K562 (cell line): Measurements from ENCODE around the gene PLXNA2. TPM values are rescaled to one million over a fixed set of nuclear protein-coding genes. Genes with fewer than 3 reads are reported as not detected.

ENCODE experiments used
- ATAC-seq: fragments of 200-7000 bp; cut with Tn5 transposase; 3 replicates; pipeline ENCODE4 v1.9.1; 2020; ENCODE audit warnings: moderate library complexity
- BruUV-seq: library from RNA; stranded (reverse); fragments of 400-500 nt; replicated peaks from 2 replicates; lab custom pipeline; 2021; lab: Mats Ljungman, UMichigan
- CTCF ChIA-PET: fragments of 300-600 bp; formaldehyde crosslinking; extraction: SDS; loops from one replicate; lab custom pipeline; 2021; ENCODE audit warnings: low intra/inter-chr PET ratio; lab: Yijun Ruan, JAX
- POLR2A ChIA-PET: fragments of 300-600, 350-650 bp; sonication (Branson Sonifier 250); formaldehyde crosslinking; extraction: SDS; loops from one replicate; lab custom pipeline; 2021; ENCODE audit warnings: antibody characterized with exemption, inconsistent platforms; lab: Yijun Ruan, JAX
- DNase-seq, 4 experiments: peaks; one replicate each; pipeline versions ENCODE4 v3.0.0 to v3.0.0-alpha.2; 2011 to 2018; ENCODE audit warnings: low spot score in 3 of 4, mixed read lengths in 3 of 4; ENCODE audit errors: extremely low read depth in 1 of 4
- FAIRE-seq: peaks from 2 replicates; lab custom pipeline; 2011; peaks lifted over from hg19 to GRCh38; lab: Jason Lieb, UNC
- H2AFZ ChIP-seq: 2 replicates; pipeline ENCODE4 v1.6.0; 2011; ENCODE audit warnings: low read depth, low read length, control low read depth, inconsistent platforms
- H3K27ac ChIP-seq: fragments of 200-600 bp; 3 replicates; pipeline ENCODE4 v1.8.0; 2011; ENCODE audit warnings: low read depth, mild to moderate bottlenecking, control low read depth, inconsistent platforms, low read length, moderate library complexity, mixed read lengths; ENCODE audit errors: extremely low read depth
- H3K27me3 ChIP-seq, 2 experiments: fragments of 300-600 bp in 1 of 2; 2 replicates in 1 of 2; 3 replicates in 1 of 2; pipeline versions ENCODE4 v1.6.0 to v1.8.0; 2011; ENCODE audit warnings: inconsistent platforms in 2 of 2, low read length in 2 of 2, mild to moderate bottlenecking in 1 of 2, mixed read lengths in 1 of 2, moderate library complexity in 1 of 2; ENCODE audit not compliant: control insufficient read depth in 2 of 2, insufficient read depth in 2 of 2
- H3K36me3 ChIP-seq: fragments of 300-600 bp; 3 replicates; pipeline ENCODE4 v1.8.0; 2011; ENCODE audit warnings: mild to moderate bottlenecking, low read length, inconsistent platforms; ENCODE audit not compliant: control insufficient read depth, insufficient read depth
- H3K4me1 ChIP-seq, 2 experiments: fragments of 200-600 bp in 1 of 2; replicated peaks in 1 of 2; 2 replicates in 1 of 2; 3 replicates in 1 of 2; pipeline versions ENCODE4 v1.5.1 to v1.8.0; 2011; ENCODE audit warnings: inconsistent platforms in 2 of 2, low read length in 2 of 2, mild to moderate bottlenecking in 1 of 2, mixed read lengths in 1 of 2, moderate library complexity in 1 of 2; ENCODE audit not compliant: control insufficient read depth in 2 of 2, insufficient read depth in 2 of 2
- H3K4me2 ChIP-seq: 2 replicates; pipeline ENCODE4 v1.6.1; 2011; ENCODE audit warnings: low read length, control low read depth, inconsistent platforms, mixed read lengths; ENCODE audit not compliant: insufficient read depth
- H3K4me3 ChIP-seq: fragments of 200-600 bp; sonication (generic), shearing (Covaris generic); 2 replicates; pipeline ENCODE4 v1.5.1; 2016; ENCODE audit warnings: control low read depth, inconsistent platforms
- H3K79me2 ChIP-seq: fragments of 200-600 bp; 3 replicates; pipeline ENCODE4 v1.8.0; 2011; ENCODE audit warnings: low read length, inconsistent platforms; ENCODE audit not compliant: control insufficient read depth, insufficient read depth
- H3K9ac ChIP-seq, 2 experiments: 2 replicates each; pipeline versions ENCODE4 v1.6.0 to v1.6.1; 2011; ENCODE audit warnings: low read depth in 2 of 2, low read length in 2 of 2, control low read depth in 1 of 2, inconsistent platforms in 1 of 2, mild to moderate bottlenecking in 1 of 2, mixed read lengths in 1 of 2; ENCODE audit not compliant: insufficient read depth in 1 of 2
- H3K9me1 ChIP-seq: one replicate; pipeline ENCODE4 v1.6.0; 2011; ENCODE audit warnings: inconsistent platforms, mild to moderate bottlenecking, low read length, moderate library complexity; ENCODE audit not compliant: control insufficient read depth, insufficient read depth
- H3K9me3 ChIP-seq: replicated peaks from 2 replicates; pipeline ENCODE4 v1.5.1; 2011; ENCODE audit warnings: low read depth, low read length, inconsistent platforms; ENCODE audit not compliant: control insufficient read depth, insufficient read depth
- H4K20me1 ChIP-seq: replicated peaks from 2 replicates; pipeline ENCODE4 v1.6.1; 2011; ENCODE audit warnings: low read length, inconsistent platforms, mixed read lengths; ENCODE audit not compliant: control insufficient read depth, insufficient read depth
- ARNT ChIP-seq, 2 experiments: fragments of 450-650 bp; IDR thresholded peaks; 2 replicates each; pipeline ENCODE4 v1.6.1; 2016; ENCODE audit warnings: mild to moderate bottlenecking in 1 of 2
- ATF1 ChIP-seq, 2 experiments: fragments of 450-650 bp in 1 of 2; IDR thresholded peaks; 2 replicates each; pipeline ENCODE4 v1.6.1; 2016; ENCODE audit warnings: missing compliant biosample characterization in 1 of 2, missing genetic modification characterization in 1 of 2
- GABPB2 ChIP-seq: fragments of 250-450 bp; sonication (Bioruptor Pico); conservative IDR thresholded peaks from 2 replicates; pipeline ENCODE4 v1.5.1; 2021; ENCODE audit warnings: mild to moderate bottlenecking
- HCFC1 ChIP-seq: IDR thresholded peaks from 2 replicates; pipeline ENCODE4 v1.6.1; 2012; ENCODE audit warnings: low read depth, low read length, improper control_type of control experiment
- HIVEP1 ChIP-seq: fragments of 250-450 bp; sonication (Bioruptor Pico); IDR thresholded peaks from 2 replicates; pipeline ENCODE4 v1.4.0; 2020; ENCODE audit warnings: mild to moderate bottlenecking
- PHB ChIP-seq: fragments of 250-450 bp; sonication (Bioruptor Pico); IDR thresholded peaks from 2 replicates; pipeline ENCODE4 v1.5.0; 2021
- RBFOX2 ChIP-seq: fragments of 200-400 bp; formaldehyde crosslinking; IDR thresholded peaks from 2 replicates; pipeline ENCODE4 v1.6.1; 2017; ENCODE audit warnings: low read depth, mild to moderate bottlenecking, low read length, moderate library complexity
- RBM25 ChIP-seq: fragments of 200-400 bp; formaldehyde crosslinking; IDR thresholded peaks from 2 replicates; pipeline ENCODE4 v1.6.1; 2018; ENCODE audit warnings: low read length, low read depth, moderate library complexity; ENCODE audit not compliant: severe bottlenecking
- SMAD1 ChIP-seq: fragments of 150-350 bp; IDR thresholded peaks from 2 replicates; pipeline ENCODE4 v1.6.1; 2014; ENCODE audit warnings: low read length, low read depth; ENCODE audit not compliant: partially characterized antibody
- SMC3 ChIP-seq: conservative IDR thresholded peaks from 2 replicates; pipeline ENCODE4 v1.6.1; 2011; ENCODE audit warnings: low read depth, low read length, improper control_type of control experiment; ENCODE audit not compliant: insufficient read depth
- TARDBP ChIP-seq: fragments of 450-650 bp; IDR thresholded peaks from 2 replicates; pipeline ENCODE4 v1.6.1; 2016
- ZNF24 ChIP-seq: fragments of 450-650 bp; IDR thresholded peaks from 2 replicates; pipeline ENCODE4 v1.6.1; 2016
- WGBS: fragments of 100-300 bp; shearing (Covaris generic); methylation state at CpG from one replicate; pipeline ENCODE4 v1.1.6; 2016; ENCODE audit warnings: low coverage, mixed read lengths; ENCODE audit not compliant: insufficient coverage; ENCODE audit errors: missing lambda C conversion rate; 5-methylcytosine and 5-hydroxymethylcytosine counted together
- in situ Hi-C: fragments of 300-500 bp; cut with MboI; formaldehyde crosslinking; loops from 4 replicates; pipeline ENCODE4 v1.15.0; 2018; ENCODE audit warnings: inconsistent platforms, mixed read lengths
- intact Hi-C: fragments of 100-400 bp; cut with micrococcal nuclease; formaldehyde crosslinking; loops from 2 replicates; pipeline ENCODE4 v1.14.2; 2022
- polyA plus RNA-seq, 8 experiments: library from polyadenylated mRNA; depleted of rRNA in 4 of 8; stranded (reverse) in 5 of 8; unstranded in 3 of 8; fragments of >200 nt; fragmentation: Nextera tagmentation in 2 of 8; fragmentation: Illumina TruSeq in 1 of 8; extraction: Ambion mirVana in 2 of 8; extraction: Trizol in 1 of 8; gene quantifications; 2 replicates each; pipeline versions ENCODE4 v1.2.1 to v1.2.3, GENCODE V29; 2011 to 2014; ENCODE audit warnings: inconsistent platforms in 1 of 8, missing spikeins in 1 of 8
- total RNA-seq, 7 experiments: library from RNA; depleted of rRNA in 6 of 7; stranded (reverse); fragments of >200 nt in 6 of 7; fragmentation: Illumina TruSeq in 2 of 7; extraction: Trizol in 2 of 7; gene quantifications; 2 replicates each; pipeline versions ENCODE4 v1.2.1 to v1.2.3, GENCODE V29; 2011 to 2021; ENCODE audit warnings: low replicate concordance in 1 of 7
- TF ChIP-seq, protein P1 (sequence below): fragments of 250-450 bp; sonication (Bioruptor Pico); IDR thresholded peaks from 2 replicates; pipeline ENCODE4 v1.8.0; 2022; ENCODE audit warnings: moderate library complexity, mild to moderate bottlenecking, inconsistent platforms
- TF ChIP-seq, protein P2 (sequence below): sonication (generic); formaldehyde crosslinking; IDR thresholded peaks from 2 replicates; pipeline ENCODE4 v1.8.0; 2022; ENCODE audit warnings: mild to moderate bottlenecking, missing genetic modification reagents, borderline replicate concordance
- TF ChIP-seq, protein P3 (sequence below): fragments of 450-650 bp; formaldehyde crosslinking; IDR thresholded peaks from 2 replicates; pipeline ENCODE4 v1.4.0; 2020; ENCODE audit warnings: mild to moderate bottlenecking
- TF ChIP-seq, protein P4 (sequence below): fragments of 250-450 bp; sonication (Bioruptor Pico); IDR thresholded peaks from 2 replicates; pipeline ENCODE4 v1.5.1; 2021; ENCODE audit warnings: mild to moderate bottlenecking

PLXNA2 gene
- total and polyA plus RNA-seq, 9 of the 15 experiments (the other 6 are each of a cell fraction or from before 2014, with no cell fraction given): 0.01 to 1.3 (median 0.32) TPM

DNA sequence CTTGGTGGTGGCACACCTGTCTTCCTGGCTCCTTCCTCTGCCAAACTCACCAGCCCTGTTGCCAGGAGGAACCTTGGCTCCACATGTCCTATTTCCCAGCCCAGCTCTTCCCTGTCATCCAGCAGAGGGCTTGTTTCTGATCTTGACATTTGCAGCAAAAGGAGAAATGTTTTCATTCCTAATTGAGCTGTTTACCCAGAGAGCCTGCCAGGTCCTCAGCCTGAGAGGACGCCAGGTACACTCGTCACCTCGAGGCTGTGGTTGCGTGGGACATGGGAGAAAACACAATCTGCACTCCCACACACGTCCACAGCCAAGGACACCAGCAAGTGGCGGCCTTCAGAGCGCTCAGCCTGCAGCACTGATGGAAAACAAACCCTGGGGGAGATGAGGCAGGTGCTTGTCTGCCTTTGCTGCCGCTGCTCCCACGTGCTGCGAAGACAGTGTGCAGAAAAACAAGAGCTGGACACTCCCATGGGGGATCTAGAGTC is 200.4 kb downstream of the PLXNA2 start:
- Histone ChIP-seq H3K4me2 (no peak overlapping the region), H4K20me1 (peaks cover 12% of the 10 kb centered on the region; the same call in 1 of the 2 replicates), H3K36me3 (no peaks in the 10 kb centered on the region), H3K27me3 (peaks cover 47 to 88% of the 10 kb centered on the region in 2 experiments), H3K79me2 (no peaks in the 10 kb centered on the region), H3K9me1 (no peaks in the 10 kb centered on the region), H3K27ac (no peak overlapping the region), H3K4me3 (no peak overlapping the region), H3K4me1 (peaks cover 0 to 8% of the 10 kb centered on the region in 2 experiments; a peak in 1 of 5 replicates), H2AFZ (no peak overlapping the region), H3K9me3 (no peaks in the 10 kb centered on the region), H3K9ac (no peak overlapping the region)
- in situ Hi-C loops (no loop called here), intact Hi-C loops (no loop called here)
- FAIRE-seq (no peak), ATAC-seq (no peak), DNase-seq (no peak)
- WGBS: 0% methylated on average over 10 of the region's 10 CpGs
- TF ChIP-seq HCFC1 (no peak), SMAD1 (no peak), TARDBP (no peak), HIVEP1 (CRISPR knock-in tag) (no peak), GABPB2 (CRISPR knock-in tag) (no peak), ZNF24 (no peak), SMC3 (no peak), ATF1 (CRISPR knock-in tag; IDR thresholded peaks at IDR 0.05) (no peak), ATF1 (tag; IDR thresholded peaks at IDR 0.05) (no peak), PHB (CRISPR knock-in tag) (no peak), RBFOX2 (no peak), ARNT (IDR thresholded peaks at IDR 0.05) (no peak), RBM25 (no peak)
- TF ChIP-seq, protein P1, sequence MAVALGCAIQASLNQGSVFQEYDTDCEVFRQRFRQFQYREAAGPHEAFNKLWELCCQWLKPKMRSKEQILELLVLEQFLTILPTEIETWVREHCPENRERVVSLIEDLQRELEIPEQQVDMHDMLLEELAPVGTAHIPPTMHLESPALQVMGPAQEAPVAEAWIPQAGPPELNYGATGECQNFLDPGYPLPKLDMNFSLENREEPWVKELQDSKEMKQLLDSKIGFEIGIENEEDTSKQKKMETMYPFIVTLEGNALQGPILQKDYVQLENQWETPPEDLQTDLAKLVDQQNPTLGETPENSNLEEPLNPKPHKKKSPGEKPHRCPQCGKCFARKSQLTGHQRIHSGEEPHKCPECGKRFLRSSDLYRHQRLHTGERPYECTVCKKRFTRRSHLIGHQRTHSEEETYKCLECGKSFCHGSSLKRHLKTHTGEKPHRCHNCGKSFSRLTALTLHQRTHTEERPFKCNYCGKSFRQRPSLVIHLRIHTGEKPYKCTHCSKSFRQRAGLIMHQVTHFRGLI (CRISPR knock-in tag): no peak
- TF ChIP-seq, protein P2, sequence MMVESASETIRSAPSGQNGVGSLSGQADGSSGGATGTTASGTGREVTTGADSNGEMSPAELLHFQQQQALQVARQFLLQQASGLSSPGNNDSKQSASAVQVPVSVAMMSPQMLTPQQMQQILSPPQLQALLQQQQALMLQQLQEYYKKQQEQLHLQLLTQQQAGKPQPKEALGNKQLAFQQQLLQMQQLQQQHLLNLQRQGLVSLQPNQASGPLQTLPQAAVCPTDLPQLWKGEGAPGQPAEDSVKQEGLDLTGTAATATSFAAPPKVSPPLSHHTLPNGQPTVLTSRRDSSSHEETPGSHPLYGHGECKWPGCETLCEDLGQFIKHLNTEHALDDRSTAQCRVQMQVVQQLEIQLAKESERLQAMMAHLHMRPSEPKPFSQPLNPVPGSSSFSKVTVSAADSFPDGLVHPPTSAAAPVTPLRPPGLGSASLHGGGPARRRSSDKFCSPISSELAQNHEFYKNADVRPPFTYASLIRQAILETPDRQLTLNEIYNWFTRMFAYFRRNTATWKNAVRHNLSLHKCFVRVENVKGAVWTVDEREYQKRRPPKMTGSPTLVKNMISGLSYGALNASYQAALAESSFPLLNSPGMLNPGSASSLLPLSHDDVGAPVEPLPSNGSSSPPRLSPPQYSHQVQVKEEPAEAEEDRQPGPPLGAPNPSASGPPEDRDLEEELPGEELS (CRISPR knock-in tag): no peak
- TF ChIP-seq, protein P3, sequence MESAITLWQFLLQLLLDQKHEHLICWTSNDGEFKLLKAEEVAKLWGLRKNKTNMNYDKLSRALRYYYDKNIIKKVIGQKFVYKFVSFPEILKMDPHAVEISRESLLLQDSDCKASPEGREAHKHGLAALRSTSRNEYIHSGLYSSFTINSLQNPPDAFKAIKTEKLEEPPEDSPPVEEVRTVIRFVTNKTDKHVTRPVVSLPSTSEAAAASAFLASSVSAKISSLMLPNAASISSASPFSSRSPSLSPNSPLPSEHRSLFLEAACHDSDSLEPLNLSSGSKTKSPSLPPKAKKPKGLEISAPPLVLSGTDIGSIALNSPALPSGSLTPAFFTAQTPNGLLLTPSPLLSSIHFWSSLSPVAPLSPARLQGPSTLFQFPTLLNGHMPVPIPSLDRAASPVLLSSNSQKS: no peak
- TF ChIP-seq, protein P4, sequence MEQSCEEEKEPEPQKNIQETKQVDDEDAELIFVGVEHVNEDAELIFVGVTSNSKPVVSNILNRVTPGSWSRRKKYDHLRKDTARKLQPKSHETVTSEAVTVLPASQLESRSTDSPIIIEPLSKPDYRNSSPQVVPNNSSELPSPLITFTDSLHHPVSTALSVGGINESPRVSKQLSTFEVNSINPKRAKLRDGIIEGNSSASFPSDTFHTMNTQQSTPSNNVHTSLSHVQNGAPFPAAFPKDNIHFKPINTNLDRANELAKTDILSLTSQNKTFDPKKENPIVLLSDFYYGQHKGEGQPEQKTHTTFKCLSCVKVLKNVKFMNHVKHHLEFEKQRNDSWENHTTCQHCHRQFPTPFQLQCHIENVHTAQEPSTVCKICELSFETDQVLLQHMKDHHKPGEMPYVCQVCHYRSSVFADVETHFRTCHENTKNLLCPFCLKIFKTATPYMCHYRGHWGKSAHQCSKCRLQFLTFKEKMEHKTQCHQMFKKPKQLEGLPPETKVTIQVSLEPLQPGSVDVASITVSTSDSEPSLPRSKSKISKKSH (CRISPR knock-in tag): no peak
- POLR2A ChIA-PET: no interaction called here
- BruUV-seq: no TSS peak
- CTCF ChIA-PET: no interaction called here
